ENCODE results near the gene OR52D1. TPM values are rescaled to one million over a fixed set of nuclear protein-coding genes. Genes with fewer than 3 reads are reported as not detected.

Gene OR52D1
- total and polyA plus RNA-seq, 2 of the 8 experiments (the other 6 are each of a cell fraction or from before 2014, with no cell fraction given) = not detected

DNA sequence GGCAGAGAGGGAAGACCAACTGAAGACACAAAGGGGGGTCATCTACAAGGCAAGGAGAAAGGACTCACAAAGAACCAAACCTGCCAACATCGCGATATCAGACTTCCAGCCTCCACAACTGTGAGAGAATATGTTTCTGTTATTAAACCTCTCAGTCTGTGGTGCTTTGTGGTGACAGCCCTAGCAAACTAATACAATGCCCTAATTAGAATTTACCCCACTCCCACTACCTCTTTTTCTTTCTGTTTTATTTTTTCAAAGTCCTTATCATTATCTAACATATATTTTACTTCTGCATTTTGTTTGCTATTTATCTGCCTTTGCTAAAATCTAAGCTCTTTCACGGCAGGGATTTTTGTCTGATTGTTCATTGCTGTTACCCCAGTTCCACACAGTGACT is 2.5 kb upstream of the OR52D1 start:
- Histone ChIP-seq H2AK5ac (ENCODE audit: low read depth, low read length) (no peak overlapping the region), H3K23ac (ENCODE audit: insufficient read length) (no peak overlapping the region), H4K8ac (ENCODE audit: extremely low read depth, insufficient read depth, low read length) (no peak overlapping the region), H3K14ac (ENCODE audit: insufficient read length) (no peak overlapping the region), H3K23me2 (ENCODE audit: low read depth, low read length) (peaks cover 2% of the 10 kb centered on the region; the same call in 1 of the 2 replicates), H2BK15ac (ENCODE audit: low read length) (no peak overlapping the region), H3K56ac (replicated peaks; ENCODE audit: insufficient read length, low read depth, low read length) (no peak overlapping the region), H3K27ac (ENCODE audit: low read depth, low read length) (no peak overlapping the region), H3K27me3 (replicated peaks in 1 of 4; ENCODE audit: control insufficient read depth in 3 of 4, extremely low read depth in 1 of 4, insufficient read depth in 3 of 4, low read length in 3 of 4) (no peaks in the 10 kb centered on the region), H2BK5ac (ENCODE audit: low read depth, low read length) (no peak overlapping the region), H3K9me3 (ENCODE audit: insufficient read depth in 2 of 2, low read depth in 1 of 2, low read length in 1 of 2) (no peaks in the 10 kb centered on the region), H4K5ac (ENCODE audit: insufficient read length, low read depth, low read length) (no peak overlapping the region), H2BK20ac (ENCODE audit: low read length) (no peak overlapping the region), H3K9ac (replicated peaks in 1 of 4; ENCODE audit: extremely low read depth in 1 of 4, low read depth in 3 of 4, low read length in 3 of 4) (no peak overlapping the region), H3K79me1 (ENCODE audit: low read depth, low read length) (no peaks in the 10 kb centered on the region), H2BK120ac (replicated peaks; ENCODE audit: low read depth, low read length) (no peak overlapping the region), H2BK12ac (ENCODE audit: low read depth, low read length) (no peak overlapping the region), H4K20me1 (replicated peaks in 1 of 2; ENCODE audit: control insufficient read depth in 1 of 2, insufficient read depth in 2 of 2, low read length in 2 of 2) (no peaks in the 10 kb centered on the region), H3K4me1 (replicated peaks in 1 of 4; ENCODE audit: control insufficient read depth in 3 of 4, insufficient read depth in 4 of 4, low read length in 3 of 4) (no peaks in the 10 kb centered on the region), H3K4me2 (ENCODE audit: insufficient read depth in 1 of 2, low read depth in 2 of 2, low read length in 2 of 2) (no peak overlapping the region), H2AFZ (ENCODE audit: low read length) (no peak overlapping the region), H3K4me3 (ENCODE audit: extremely low read depth in 1 of 4, insufficient read depth in 2 of 4, low read depth in 3 of 4, low read length in 4 of 4) (no peak overlapping the region), H3K4ac (replicated peaks; ENCODE audit: insufficient read length, low read depth, low read length) (no peak overlapping the region), H4K91ac (replicated peaks; ENCODE audit: insufficient read length, low read length) (no peak overlapping the region), H3K36me3 (ENCODE audit: control insufficient read depth in 2 of 4, insufficient read depth in 4 of 4, low read length in 3 of 4) (no peaks in the 10 kb centered on the region), H3K18ac (ENCODE audit: extremely low read depth, low read length) (no peak overlapping the region), H3K79me2 (ENCODE audit: control insufficient read depth in 1 of 2, insufficient read depth in 2 of 2, low read length in 2 of 2) (no peaks in the 10 kb centered on the region)
- 95% methylated on average over 3 of the region's 3 CpGs; no CpG with 5 or more reads in 1 of the 2 experiments for WGBS, 2 experiments (ENCODE audit: extremely low coverage in 1 of 2, insufficient coverage in 1 of 2, insufficient read length in 1 of 2, insufficient replicate concordance in 2 of 2, low coverage in 1 of 2, low lambda C conversion rate in 2 of 2, missing lambda C conversion rate in 1 of 2)
- no peak for FAIRE-seq
- no peak for DNase-seq (ENCODE audit: low read depth in 1 of 2, low spot score in 2 of 2)
- CTCF ChIA-PET (ENCODE audit: partially characterized antibody) = interaction anchor here (1.2 to 2.2 kb wide), 3 partner anchors 10 to 116 kb away, joined by 3 to 10 read pairs (median 3); no protein-coding TSS in a partner anchor
- POLR2A ChIA-PET (ENCODE audit: partially characterized antibody) = no interaction called here
- TF ChIP-seq, protein P1, sequence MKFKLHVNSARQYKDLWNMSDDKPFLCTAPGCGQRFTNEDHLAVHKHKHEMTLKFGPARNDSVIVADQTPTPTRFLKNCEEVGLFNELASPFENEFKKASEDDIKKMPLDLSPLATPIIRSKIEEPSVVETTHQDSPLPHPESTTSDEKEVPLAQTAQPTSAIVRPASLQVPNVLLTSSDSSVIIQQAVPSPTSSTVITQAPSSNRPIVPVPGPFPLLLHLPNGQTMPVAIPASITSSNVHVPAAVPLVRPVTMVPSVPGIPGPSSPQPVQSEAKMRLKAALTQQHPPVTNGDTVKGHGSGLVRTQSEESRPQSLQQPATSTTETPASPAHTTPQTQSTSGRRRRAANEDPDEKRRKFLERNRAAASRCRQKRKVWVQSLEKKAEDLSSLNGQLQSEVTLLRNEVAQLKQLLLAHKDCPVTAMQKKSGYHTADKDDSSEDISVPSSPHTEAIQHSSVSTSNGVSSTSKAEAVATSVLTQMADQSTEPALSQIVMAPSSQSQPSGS (IDR thresholded peaks at IDR 0.05; ENCODE audit: low read length) = no peak
